Measurements from ENCODE around the gene OASL. TPM values are rescaled to one million over a fixed set of nuclear protein-coding genes. Genes with fewer than 3 reads are reported as not detected.

OASL gene
- total and polyA plus RNA-seq, 2 of the 4 experiments (the other 2 are of a cell fraction): under 0.01 to 0.05 TPM

- H2BK15ac ChIP-seq (ENCODE audit: low read depth, low read length): no peak overlapping the region
- H4K5ac ChIP-seq (ENCODE audit: low read depth, low read length): no peak overlapping the region
- H4K8ac ChIP-seq (ENCODE audit: low read depth in 2 of 2, low read length in 2 of 2): no peak overlapping the region
- no peak overlapping the region for H2BK5ac ChIP-seq (ENCODE audit: low read depth, low read length, poor library complexity, severe bottlenecking)
- intact Hi-C loops (cut with micrococcal nuclease): loop anchor here (5.0 kb wide), 1 partner anchor 258 kb away; the partner anchor contains the start of gene UNC119B
- H3K27me3 ChIP-seq (ENCODE audit: control insufficient read depth, insufficient read depth, low read length): peaks cover 17% of the 10 kb centered on the region; the same call in 1 of the 2 replicates
- ATAC-seq (ENCODE audit: low read depth) (no peak), DNase-seq (no peak)
- H3K27ac ChIP-seq (ENCODE audit: insufficient read depth, low read length): no peak overlapping the region
- CTCF ChIA-PET: no interaction called here
- H4K91ac ChIP-seq (ENCODE audit: insufficient read depth, low read depth, low read length): no peak overlapping the region
- H2AK9ac ChIP-seq (replicated peaks; ENCODE audit: low read depth, low read length, poor library complexity): no peak overlapping the region
- in situ Hi-C loops (cut with MboI; ENCODE audit: low sequenced_read_pairs): loop anchor here (5.0 kb wide), 1 partner anchor 388 kb away; the partner anchor contains the start of gene POP5
- no peak overlapping the region for H3K9ac ChIP-seq (ENCODE audit: low read depth, low read length)
- H2AFZ ChIP-seq (replicated peaks; ENCODE audit: low read length, poor library complexity): peak overlapping the region; percentile 55
- no peaks in the 10 kb centered on the region for H3K36me3 ChIP-seq (ENCODE audit: control insufficient read depth, insufficient read depth, low read length)
- H3K4me1 ChIP-seq (ENCODE audit: control insufficient read depth, insufficient read depth, low read length): no peaks in the 10 kb centered on the region
- H2BK20ac ChIP-seq (ENCODE audit: low read depth, low read length): no peak overlapping the region
- POLR2A ChIA-PET (ENCODE audit: unreplicated experiment): no interaction called here
- no peaks in the 10 kb centered on the region for H3K9me1 ChIP-seq (ENCODE audit: insufficient read depth, low read length)
- H2BK120ac ChIP-seq (ENCODE audit: low read depth, low read length): no peak overlapping the region
- no peak overlapping the region for H3K4me3 ChIP-seq (ENCODE audit: insufficient read depth, low read depth, low read length)
- no peaks in the 10 kb centered on the region for H4K20me1 ChIP-seq (ENCODE audit: insufficient read depth, low read length)
- no peaks in the 10 kb centered on the region for H3K79me1 ChIP-seq (ENCODE audit: low read depth in 1 of 2, low read length in 2 of 2)
- 67% methylated on average over 1 of the region's 3 CpGs; no CpG with 5 or more reads in 1 of the 2 experiments for WGBS, 2 experiments (ENCODE audit: extremely low coverage in 2 of 2, insufficient read length in 1 of 2)
- no TSS peak for BruUV-seq (replicated peaks)
- no peak overlapping the region for H3K18ac ChIP-seq (ENCODE audit: low read depth, low read length)
- H3K9me3 ChIP-seq (ENCODE audit: control insufficient read depth, insufficient read depth, low read length): no peaks in the 10 kb centered on the region
- dilution Hi-C loops (cut with HindIII; ENCODE audit: low sequenced_read_pairs, unreplicated experiment): no loop called here
- H3K23ac ChIP-seq (ENCODE audit: low read depth, low read length): no peak overlapping the region
- no peak for TF ChIP-seq RAD21 (IDR thresholded peaks at IDR 0.05; ENCODE audit: low read length)
- TF ChIP-seq NFE2L2 (IDR thresholded peaks at IDR 0.05; ENCODE audit: low read depth, low read length): no peak
- no peak for TF ChIP-seq ELK1 (IDR thresholded peaks at IDR 0.05; ENCODE audit: borderline replicate concordance, low read depth, low read length)
- H3K14ac ChIP-seq (replicated peaks; ENCODE audit: low read depth, low read length): no peak overlapping the region
- H3K4me2 ChIP-seq (ENCODE audit: low read depth, low read length): no peak overlapping the region
- H3K4ac ChIP-seq (ENCODE audit: low read depth, low read length): no peak overlapping the region
- no peak overlapping the region for H3K56ac ChIP-seq (ENCODE audit: extremely low read depth, insufficient read depth, low read length)
- no peak overlapping the region for H2AK5ac ChIP-seq (ENCODE audit: low read depth, low read length)
These were observed 68.7 kb downstream of the OASL start for GRCh38 chr12:120970310-120970709.

Small RNA genes lying within 50 kb of the gene (microRNA-seq; reads per million reads assigned to microRNA genes)
- not detected for gene AC079602.2 (ENCODE audit: insufficient read depth, insufficient read length)

Small RNA genes lying within 50 kb of the gene (small RNA-seq; reads per million reads assigned to genes)
- 0 reads per million in 5 experiments for gene AC079602.2

Other genes starting within 250 kb of the OASL start
- gene SPPL3, start 134.9 kb downstream of the OASL start, total RNA-seq (2012; rRNA removed): 1.6 and 3.6 TPM in 2 replicates
- 14.4 and 18.0 TPM in 2 replicates for gene SPPL3, start 134.9 kb downstream of the OASL start, polyA plus RNA-seq (2012; rRNA removed)
- gene HNF1A, start 60.7 kb downstream of the OASL start, total RNA-seq (2012; rRNA removed): under 0.01 TPM in 1 of 2 replicates, not detected in the other
- gene HNF1A, start 60.7 kb downstream of the OASL start, polyA plus RNA-seq (2012; rRNA removed): 0.06 TPM in 1 of 2 replicates, not detected in the other
- gene C12orf43, start 22.8 kb downstream of the OASL start, total RNA-seq (2012; rRNA removed): 12.5 and 18.3 TPM in 2 replicates
- 13.5 and 17.7 TPM in 2 replicates for gene C12orf43, start 22.8 kb downstream of the OASL start, polyA plus RNA-seq (2012; rRNA removed)
- gene P2RX7, start 93.6 kb upstream of the OASL start, total RNA-seq (2012; rRNA removed): under 0.01 and 0.18 TPM in 2 replicates
- 0.07 and 0.16 TPM in 2 replicates for gene P2RX7, start 93.6 kb upstream of the OASL start, polyA plus RNA-seq (2012; rRNA removed)
- 8.3 and 9.5 TPM in 2 replicates for gene P2RX4, start 170.9 kb upstream of the OASL start, total RNA-seq (2012; rRNA removed)
- gene P2RX4, start 170.9 kb upstream of the OASL start, polyA plus RNA-seq (2012; rRNA removed): 12.6 and 13.6 TPM in 2 replicates

All from IMR-90 (cell line).